ENCODE measurements around the gene E2F1.

DNA sequence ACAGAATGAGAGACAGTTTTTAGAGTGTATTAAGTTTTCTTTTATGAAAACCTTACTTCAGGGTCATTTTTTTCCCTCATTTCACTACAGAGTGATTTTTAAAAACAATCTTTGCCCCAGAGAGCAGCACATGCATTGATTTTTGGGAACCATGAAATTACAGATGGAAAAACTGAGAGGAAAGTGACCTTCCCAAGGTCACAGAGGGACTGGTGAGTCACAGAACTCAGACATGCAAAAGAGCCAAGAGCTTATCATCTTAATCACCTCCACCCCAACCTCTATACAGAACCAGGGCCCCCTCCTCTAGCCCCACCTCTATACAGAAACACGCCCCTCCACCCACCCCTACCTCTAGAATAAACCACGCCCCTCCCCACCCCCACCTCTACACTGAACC is 23.2 kb upstream of the E2F1 start:
- TF ChIP-seq SUZ12 (IDR thresholded peaks at IDR 0.05; ENCODE audit: extremely low read depth, insufficient read depth, insufficient read length) (no peak), ZNF274 (IDR thresholded peaks at IDR 0.05; ENCODE audit: low read depth, low read length) (no peak), YY1 (IDR thresholded peaks at IDR 0.05; ENCODE audit: insufficient read depth, insufficient read length) (no peak)
